Osteoblast (primary cell): ENCODE results near the gene MATR3. TPM values are rescaled to one million over a fixed set of nuclear protein-coding genes. Genes with fewer than 3 reads are reported as not detected.

Experiments
- DNase-seq: peaks from one replicate; pipeline ENCODE4 v3.0.0; 2011; ENCODE audit warnings: low spot score, mixed read lengths; ENCODE audit not compliant: insufficient read length; ENCODE audit errors: missing footprints
- H2AFZ ChIP-seq: 2 replicates; pipeline ENCODE4 v1.6.0; 2011; ENCODE audit warnings: mild to moderate bottlenecking, low read length
- H3K27ac ChIP-seq: 2 replicates; pipeline ENCODE4 v1.5.1; 2011; ENCODE audit warnings: mild to moderate bottlenecking, low read depth, low read length, moderate library complexity
- H3K27me3 ChIP-seq: 2 replicates; pipeline ENCODE4 v1.6.0; 2012; ENCODE audit warnings: mild to moderate bottlenecking, control low read depth, inconsistent platforms, low read length, moderate library complexity; ENCODE audit not compliant: insufficient read depth
- H3K36me3 ChIP-seq: 2 replicates; pipeline ENCODE4 v1.5.1; 2011; ENCODE audit warnings: mild to moderate bottlenecking, low read length, control low read depth, moderate library complexity; ENCODE audit not compliant: insufficient read depth
- H3K4me1 ChIP-seq: 2 replicates; pipeline ENCODE4 v1.5.1; 2011; ENCODE audit warnings: mild to moderate bottlenecking, low read length, control low read depth, moderate library complexity; ENCODE audit not compliant: insufficient read depth
- H3K4me2 ChIP-seq: 2 replicates; pipeline ENCODE4 v1.6.0; 2011; ENCODE audit warnings: mild to moderate bottlenecking, low read length; ENCODE audit not compliant: insufficient read depth
- H3K4me3 ChIP-seq: fragments of 200-600 bp; sonication (generic); 3 replicates; pipeline ENCODE4 v1.5.1; 2012; ENCODE audit warnings: mild to moderate bottlenecking, low read length, inconsistent platforms; ENCODE audit not compliant: insufficient read depth
- H3K79me2 ChIP-seq: 2 replicates; pipeline ENCODE4 v1.6.0; 2012; ENCODE audit warnings: mild to moderate bottlenecking, low read length, control low read depth, inconsistent platforms; ENCODE audit not compliant: insufficient read depth
- H3K9me3 ChIP-seq: 2 replicates; pipeline ENCODE4 v1.5.1; 2011; ENCODE audit warnings: low read depth, low read length, control low read depth
- H4K20me1 ChIP-seq: 2 replicates; pipeline ENCODE4 v1.6.0; 2012; ENCODE audit warnings: mild to moderate bottlenecking, low read length, control low read depth; ENCODE audit not compliant: insufficient read depth
- small RNA-seq: library from RNA; depleted of rRNA; stranded (forward); fragments of <200 nt; gene quantifications from one replicate; pipeline ENCODE3, GENCODE V24; 2012
- total RNA-seq: library from RNA; depleted of rRNA; stranded (reverse); fragments of >200 nt; gene quantifications from 2 replicates; pipeline ENCODE4 v1.2.3, GENCODE V29; 2012
- TF ChIP-seq, protein P1 (sequence below): IDR thresholded peaks from 2 replicates; pipeline ENCODE4 v1.5.1; 2011; ENCODE audit warnings: mild to moderate bottlenecking, low read depth, low read length, moderate library complexity; ENCODE audit errors: extremely low read depth

The MATR3 gene
- total RNA-seq, 1 donor: 284 TPM

- Histone ChIP-seq H3K27me3 (no peaks in the 10 kb centered on the region), H3K4me1 (peaks cover 2% of the 10 kb centered on the region), H3K36me3 (no peaks in the 10 kb centered on the region), H4K20me1 (no peaks in the 10 kb centered on the region), H3K9me3 (no peaks in the 10 kb centered on the region), H3K4me3 (no peak overlapping the region), H2AFZ (no peak overlapping the region), H3K4me2 (no peak overlapping the region), H3K79me2 (no peaks in the 10 kb centered on the region), H3K27ac (no peak overlapping the region)
- peak; percentile 77 for DNase-seq
- TF ChIP-seq, protein P1, sequence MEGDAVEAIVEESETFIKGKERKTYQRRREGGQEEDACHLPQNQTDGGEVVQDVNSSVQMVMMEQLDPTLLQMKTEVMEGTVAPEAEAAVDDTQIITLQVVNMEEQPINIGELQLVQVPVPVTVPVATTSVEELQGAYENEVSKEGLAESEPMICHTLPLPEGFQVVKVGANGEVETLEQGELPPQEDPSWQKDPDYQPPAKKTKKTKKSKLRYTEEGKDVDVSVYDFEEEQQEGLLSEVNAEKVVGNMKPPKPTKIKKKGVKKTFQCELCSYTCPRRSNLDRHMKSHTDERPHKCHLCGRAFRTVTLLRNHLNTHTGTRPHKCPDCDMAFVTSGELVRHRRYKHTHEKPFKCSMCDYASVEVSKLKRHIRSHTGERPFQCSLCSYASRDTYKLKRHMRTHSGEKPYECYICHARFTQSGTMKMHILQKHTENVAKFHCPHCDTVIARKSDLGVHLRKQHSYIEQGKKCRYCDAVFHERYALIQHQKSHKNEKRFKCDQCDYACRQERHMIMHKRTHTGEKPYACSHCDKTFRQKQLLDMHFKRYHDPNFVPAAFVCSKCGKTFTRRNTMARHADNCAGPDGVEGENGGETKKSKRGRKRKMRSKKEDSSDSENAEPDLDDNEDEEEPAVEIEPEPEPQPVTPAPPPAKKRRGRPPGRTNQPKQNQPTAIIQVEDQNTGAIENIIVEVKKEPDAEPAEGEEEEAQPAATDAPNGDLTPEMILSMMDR: no peak
Measured at GRCh38 chr5:139378941-139379361, 85.4 kb downstream of the MATR3 start.

GRCh38 chr5:139379626-139380449 is 86.3 kb downstream of the MATR3 start:
- no peaks in the 10 kb centered on the region for H4K20me1 ChIP-seq
- no peaks in the 10 kb centered on the region for H3K79me2 ChIP-seq
- H2AFZ ChIP-seq: no peak overlapping the region
- H3K4me1 ChIP-seq: peaks cover 4% of the 10 kb centered on the region
- H3K27ac ChIP-seq: no peak overlapping the region
- no peak overlapping the region for H3K4me2 ChIP-seq
- H3K4me3 ChIP-seq: no peak overlapping the region
- H3K27me3 ChIP-seq: no peaks in the 10 kb centered on the region
- no peaks in the 10 kb centered on the region for H3K9me3 ChIP-seq
- DNase-seq: peak; percentile 79
- TF ChIP-seq, protein P1: no peak
- no peaks in the 10 kb centered on the region for H3K36me3 ChIP-seq

Small RNA genes within 50 kb of the gene (small RNA-seq; reads per million reads assigned to genes)
- gene RNA5SP195 (0.22 reads per million), gene SNORA74A (757 reads per million, percentile 99 among the genes with 10 or more reads in this experiment), gene SNORA74D (147 reads per million, percentile 97 among the genes with 10 or more reads in this experiment)

Other genes starting within 250 kb of the MATR3 start
- gene SIL1, start 95.4 kb upstream of the MATR3 start, total RNA-seq: 60.7 and 65.1 TPM in 2 replicates
- 42.4 and 47.8 TPM in 2 replicates for gene PAIP2, start 48.1 kb downstream of the MATR3 start, total RNA-seq
- gene SLC23A1, start 89.6 kb downstream of the MATR3 start, total RNA-seq: not detected in 2 replicates
- 0.29 TPM in 1 of 2 replicates, not detected in the other for gene MZB1, start 96.2 kb downstream of the MATR3 start, total RNA-seq
- gene PROB1, start 101.4 kb downstream of the MATR3 start, total RNA-seq: 1.1 and 1.2 TPM in 2 replicates
- gene SPATA24, start 110.3 kb downstream of the MATR3 start, total RNA-seq: 2.9 and 3.6 TPM in 2 replicates
- 12.4 and 16.3 TPM in 2 replicates for gene DNAJC18, start 145.8 kb downstream of the MATR3 start, total RNA-seq
- 0.36 TPM in 1 of 2 replicates, not detected in the other for gene ECSCR, start 169.0 kb downstream of the MATR3 start, total RNA-seq
- gene SMIM33, start 177.3 kb downstream of the MATR3 start, total RNA-seq: not detected in 2 replicates
- 46.3 and 48.3 TPM in 2 replicates for gene STING1, start 189.0 kb downstream of the MATR3 start, total RNA-seq